HG02870 (cell line): ENCODE measurements around the gene LINC00305.

Source experiments
- ATAC-seq: cut with Tn5 transposase; IDR thresholded peaks from one replicate; pipeline ENCODE4 v1.9.1; 2021; ENCODE audit warnings: mild to moderate bottlenecking, moderate library complexity; ENCODE audit not compliant: unreplicated experiment

LINC00305 gene

GRCh38 chr18:64148988-64149387 lies at the start of gene LINC00305:
LINC00305 (minus strand) TSS chr18:64149088.
- no peak for ATAC-seq

- ATAC-seq = no peak
Measured at GRCh38 chr18:64191069-64191468, 42.2 kb upstream of the LINC00305 start.

GRCh38 chr18:64185987-64186386 lies 37.1 kb upstream of the LINC00305 start:
- no peak for ATAC-seq

- ATAC-seq = no peak
Measured at GRCh38 chr18:64183665-64184064, 34.8 kb upstream of the LINC00305 start.

- no peak for ATAC-seq
Measured at GRCh38 chr18:64180617-64181016, 31.7 kb upstream of the LINC00305 start.

- ATAC-seq = no peak
Measured at GRCh38 chr18:64180171-64180570, 31.3 kb upstream of the LINC00305 start.

- ATAC-seq = no peak
Measured at GRCh38 chr18:64179556-64180080, 30.7 kb upstream of the LINC00305 start.

GRCh38 chr18:64178860-64179259 lies 30.0 kb upstream of the LINC00305 start:
- no peak for ATAC-seq

- no peak for ATAC-seq
Measured at GRCh38 chr18:64175432-64175831, 26.5 kb upstream of the LINC00305 start.

GRCh38 chr18:64171576-64171975 lies 22.7 kb upstream of the LINC00305 start:
- ATAC-seq = no peak

- no peak for ATAC-seq
Measured at GRCh38 chr18:64167408-64167925, 18.6 kb upstream of the LINC00305 start.

- ATAC-seq = no peak
Measured at GRCh38 chr18:64165906-64166305, 17.0 kb upstream of the LINC00305 start.

GRCh38 chr18:64164883-64165282 lies 16.0 kb upstream of the LINC00305 start:
- ATAC-seq = no peak

- ATAC-seq = no peak
Measured at GRCh38 chr18:64149916-64150438, 1.1 kb upstream of the LINC00305 start.

- no peak for ATAC-seq
Measured at GRCh38 chr18:64142904-64143303, 6.0 kb downstream of the LINC00305 start.

GRCh38 chr18:64137914-64138313 lies 11.0 kb downstream of the LINC00305 start:
- ATAC-seq = no peak

- no peak for ATAC-seq
Measured at GRCh38 chr18:64134044-64134747, 14.7 kb downstream of the LINC00305 start.

GRCh38 chr18:64132871-64133270 lies 16.0 kb downstream of the LINC00305 start:
- no peak for ATAC-seq

- no peak for ATAC-seq
Measured at GRCh38 chr18:64131314-64131713, 17.6 kb downstream of the LINC00305 start.

GRCh38 chr18:64127172-64127571 lies 21.7 kb downstream of the LINC00305 start:
- no peak for ATAC-seq

- ATAC-seq = no peak
Measured at GRCh38 chr18:64119916-64120315, 29.0 kb downstream of the LINC00305 start.

- no peak for ATAC-seq
Measured at GRCh38 chr18:64118406-64118805, 30.5 kb downstream of the LINC00305 start.
